ENCODE measurements around the gene TTC4.

DNA sequence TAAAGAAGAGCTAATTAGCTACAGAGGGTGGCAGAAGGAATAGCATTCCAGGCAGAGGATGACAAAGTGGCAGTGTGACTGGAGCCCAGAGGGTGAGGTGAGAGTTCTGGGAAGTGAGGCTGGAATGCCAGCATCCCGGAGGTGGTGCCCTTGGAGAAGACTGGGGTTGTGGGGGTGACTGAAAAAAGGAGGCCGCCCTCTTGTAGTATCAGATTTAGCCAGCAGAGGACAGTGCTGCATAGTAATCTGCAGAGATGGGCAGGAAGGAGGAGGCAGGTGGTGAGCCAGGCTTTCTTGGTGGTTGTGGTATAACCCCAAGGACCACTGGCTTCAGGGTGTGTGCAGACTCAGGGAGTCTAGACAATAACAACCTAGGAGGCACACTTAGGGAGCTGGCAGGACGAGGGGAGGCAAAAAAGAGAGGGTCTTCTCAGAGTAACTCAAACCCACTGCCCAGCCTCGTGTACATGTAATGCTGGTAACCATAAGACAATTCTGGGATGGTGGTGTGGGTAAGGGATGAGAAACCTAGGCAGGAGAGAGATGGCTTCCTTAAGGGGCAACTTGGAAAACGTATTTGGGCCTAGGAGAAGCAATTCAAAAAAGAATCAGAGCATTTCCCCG is 43.6 kb upstream of the TTC4 start:
- no peak for TF ChIP-seq GATA3 (IDR thresholded peaks at IDR 0.05; ENCODE audit: low read depth, low read length)
- TF ChIP-seq GATA2 (IDR thresholded peaks at IDR 0.05; ENCODE audit: low read depth, low read length) = no peak
